ENCODE results near the gene JMJD6. TPM values are rescaled to one million over a fixed set of nuclear protein-coding genes. Genes with fewer than 3 reads are reported as not detected.

Gene JMJD6
- total RNA-seq, 1 experiment from 2014 or later = 47.6 TPM

- Histone ChIP-seq H3K9ac (ENCODE audit: low read length) (no peak overlapping the region), H3K4me3 (replicated peaks in 1 of 2; ENCODE audit: low read depth in 1 of 2, low read length in 2 of 2) (no peak overlapping the region), H3K27ac (ENCODE audit: low read depth, low read length) (no peak overlapping the region), H3K79me2 (ENCODE audit: insufficient read depth, low read length) (no peaks in the 10 kb centered on the region), H3K4me1 (ENCODE audit: control insufficient read depth in 1 of 2, insufficient read depth in 2 of 2, low read length in 2 of 2) (peaks cover 0 to 1% of the 10 kb centered on the region in 2 experiments; a peak in 2 of 4 replicates), H3K9me3 (ENCODE audit: control insufficient read depth in 1 of 2, insufficient read depth in 1 of 2, low read depth in 1 of 2, low read length in 2 of 2) (no peaks in the 10 kb centered on the region), H4K20me1 (ENCODE audit: insufficient read depth) (no peaks in the 10 kb centered on the region), H3K36me3 (ENCODE audit: control insufficient read depth in 1 of 2, insufficient read depth in 2 of 2, low read length in 2 of 2) (peaks cover 0 to 2% of the 10 kb centered on the region in 2 experiments; a peak in 1 of 4 replicates), H3K27me3 (ENCODE audit: insufficient read depth, low read length) (no peaks in the 10 kb centered on the region), H2AFZ (ENCODE audit: low read depth, low read length, poor library complexity, severe bottlenecking) (no peak overlapping the region), H3K9me2 (ENCODE audit: insufficient read depth) (no peaks in the 10 kb centered on the region), H3K4me2 (ENCODE audit: low read length) (no peak overlapping the region)
- POLR2A ChIA-PET = interaction anchor here (1.2 to 3.5 kb wide), 3 partner anchors 11 to 159 kb away, joined by 4 to 17 read pairs (median 7); no protein-coding TSS in a partner anchor
- TF ChIP-seq, protein P1, sequence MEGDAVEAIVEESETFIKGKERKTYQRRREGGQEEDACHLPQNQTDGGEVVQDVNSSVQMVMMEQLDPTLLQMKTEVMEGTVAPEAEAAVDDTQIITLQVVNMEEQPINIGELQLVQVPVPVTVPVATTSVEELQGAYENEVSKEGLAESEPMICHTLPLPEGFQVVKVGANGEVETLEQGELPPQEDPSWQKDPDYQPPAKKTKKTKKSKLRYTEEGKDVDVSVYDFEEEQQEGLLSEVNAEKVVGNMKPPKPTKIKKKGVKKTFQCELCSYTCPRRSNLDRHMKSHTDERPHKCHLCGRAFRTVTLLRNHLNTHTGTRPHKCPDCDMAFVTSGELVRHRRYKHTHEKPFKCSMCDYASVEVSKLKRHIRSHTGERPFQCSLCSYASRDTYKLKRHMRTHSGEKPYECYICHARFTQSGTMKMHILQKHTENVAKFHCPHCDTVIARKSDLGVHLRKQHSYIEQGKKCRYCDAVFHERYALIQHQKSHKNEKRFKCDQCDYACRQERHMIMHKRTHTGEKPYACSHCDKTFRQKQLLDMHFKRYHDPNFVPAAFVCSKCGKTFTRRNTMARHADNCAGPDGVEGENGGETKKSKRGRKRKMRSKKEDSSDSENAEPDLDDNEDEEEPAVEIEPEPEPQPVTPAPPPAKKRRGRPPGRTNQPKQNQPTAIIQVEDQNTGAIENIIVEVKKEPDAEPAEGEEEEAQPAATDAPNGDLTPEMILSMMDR (IDR thresholded peaks at IDR 0.05 in 2 of 3, conservative IDR thresholded peaks at IDR 0.05 in 1 of 3; ENCODE audit: borderline replicate concordance in 1 of 3, insufficient read depth in 1 of 3, low read depth in 2 of 3, low read length in 2 of 3) = no peak
- ATAC-seq (no peak), DNase-seq (ENCODE audit: low read depth, low spot score) (no peak)
- no TSS peak for BruUV-seq (replicated peaks)
- intact Hi-C loops (cut with micrococcal nuclease) = no loop called here
- RAD21 ChIA-PET (ENCODE audit: low non-redundant PET in 1 of 2, low total read pairs in 2 of 2, uncharacterized antibody in 2 of 2, unreplicated experiment in 2 of 2) = interaction anchor here (1.0 to 1.5 kb wide), 2 partner anchors 11 to 159 kb away, joined by 4 to 5 read pairs; no protein-coding TSS in a partner anchor
- CTCF ChIA-PET = interaction anchor here (0.9 to 2.8 kb wide), 16 partner anchors 11 to 385 kb away, joined by 3 to 33 read pairs (median 6); partner anchors contain the start of genes MXRA7 and PRCD
Measured at GRCh38 chr17:76682296-76682695, 44.1 kb downstream of the JMJD6 start.

- Histone ChIP-seq H3K27me3 (ENCODE audit: insufficient read depth, low read length) (no peaks in the 10 kb centered on the region), H3K79me2 (ENCODE audit: insufficient read depth, low read length) (no peaks in the 10 kb centered on the region), H3K4me3 (replicated peaks in 1 of 2; ENCODE audit: low read depth in 1 of 2, low read length in 2 of 2) (no peak overlapping the region), H3K9ac (ENCODE audit: low read length) (no peak overlapping the region), H3K4me2 (ENCODE audit: low read length) (no peak overlapping the region), H3K9me2 (ENCODE audit: insufficient read depth) (no peaks in the 10 kb centered on the region), H3K9me3 (ENCODE audit: control insufficient read depth in 1 of 2, insufficient read depth in 1 of 2, low read depth in 1 of 2, low read length in 2 of 2) (no peaks in the 10 kb centered on the region), H3K36me3 (ENCODE audit: control insufficient read depth in 1 of 2, insufficient read depth in 2 of 2, low read length in 2 of 2) (peaks cover 0 to 2% of the 10 kb centered on the region in 2 experiments; a peak in 1 of 4 replicates), H4K20me1 (ENCODE audit: insufficient read depth) (no peaks in the 10 kb centered on the region), H3K4me1 (ENCODE audit: control insufficient read depth in 1 of 2, insufficient read depth in 2 of 2, low read length in 2 of 2) (no peaks in the 10 kb centered on the region), H3K27ac (ENCODE audit: low read depth, low read length) (no peak overlapping the region), H2AFZ (ENCODE audit: low read depth, low read length, poor library complexity, severe bottlenecking) (no peak overlapping the region)
- intact Hi-C loops (cut with micrococcal nuclease) = loop anchor here (1.0 kb wide), 2 partner anchors 123 to 158 kb away; no protein-coding TSS in a partner anchor
- BruUV-seq (replicated peaks) = no TSS peak
- ChIA-PET RAD21 (ENCODE audit: low non-redundant PET in 1 of 2, low total read pairs in 2 of 2, uncharacterized antibody in 2 of 2, unreplicated experiment in 2 of 2) (interaction anchor here (0.6 to 1.5 kb wide), 4 partner anchors 10 to 158 kb away, joined by 3 to 5 read pairs (median 4); no protein-coding TSS in a partner anchor), CTCF (interaction anchor here (0.6 to 2.8 kb wide), 31 partner anchors 9 to 386 kb away, joined by 3 to 33 read pairs (median 4); partner anchors contain the start of genes MXRA7, PRCD and ST6GALNAC2), POLR2A (interaction anchor here (1.2 to 3.5 kb wide), 3 partner anchors 10 to 158 kb away, joined by 4 to 17 read pairs (median 7); no protein-coding TSS in a partner anchor)
- ATAC-seq (peak; percentile 89), DNase-seq (ENCODE audit: low read depth, low spot score) (peak; percentile 56)
- TF ChIP-seq RAD21 (IDR thresholded peaks at IDR 0.05; ENCODE audit: low read depth) (peak; percentile 91), EZH2 (IDR thresholded peaks at IDR 0.05) (no peak), POLR2AphosphoS5 (IDR thresholded peaks at IDR 0.05; ENCODE audit: low read depth, low read length) (no peak)
- TF ChIP-seq, protein P1 (IDR thresholded peaks at IDR 0.05 in 2 of 3, conservative IDR thresholded peaks at IDR 0.05 in 1 of 3; ENCODE audit: borderline replicate concordance in 1 of 3, insufficient read depth in 1 of 3, low read depth in 2 of 3, low read length in 2 of 3) = peak; percentile 90 to 99 (median 96)
Measured at GRCh38 chr17:76681222-76682137, 44.9 kb downstream of the JMJD6 start.
